MM.1S (cell line): ENCODE results near the gene FHIT.

Experiments
- DNase-seq: peaks from one replicate; pipeline ENCODE4 v3.0.0-alpha.2; 2015
- H2AFZ ChIP-seq: fragments of 300-600 bp; sonication (generic); 2 replicates; pipeline ENCODE4 v1.6.0; 2016; ENCODE audit warnings: antibody characterized with exemption, low read length
- H3F3A ChIP-seq: fragments of 300-600 bp; sonication (generic); 2 replicates; pipeline ENCODE4 v1.6.1; 2016; ENCODE audit warnings: mild to moderate bottlenecking, antibody characterized with exemption, low read length, moderate library complexity, mixed read lengths; ENCODE audit not compliant: insufficient read depth
- H3K27ac ChIP-seq: fragments of 300-600 bp; sonication (generic); 2 replicates; pipeline ENCODE4 v1.5.1; 2016; ENCODE audit warnings: mild to moderate bottlenecking, low read length
- H3K27me3 ChIP-seq: fragments of 300-600 bp; sonication (generic); replicated peaks from 2 replicates; pipeline ENCODE4 v1.6.0; 2016; ENCODE audit warnings: low read length; ENCODE audit not compliant: insufficient read depth
- H3K36me3 ChIP-seq: fragments of 300-600 bp; sonication (generic); replicated peaks from 2 replicates; pipeline ENCODE4 v1.6.1; 2016; ENCODE audit warnings: mild to moderate bottlenecking, low read length, mixed read lengths; ENCODE audit not compliant: insufficient read depth
- H3K4me1 ChIP-seq: fragments of 300-600 bp; sonication (generic); 2 replicates; pipeline ENCODE4 v1.6.1; 2016; ENCODE audit warnings: low read length, mixed read lengths
- H3K4me2 ChIP-seq: fragments of 300-600 bp; sonication (generic); 2 replicates; pipeline ENCODE4 v1.6.0; 2016; ENCODE audit warnings: low read depth, low read length
- H3K4me3 ChIP-seq: fragments of 300-600 bp; sonication (generic); 2 replicates; pipeline ENCODE4 v1.5.1; 2016; ENCODE audit warnings: low read length, mixed read lengths
- H3K79me2 ChIP-seq: fragments of 300-600 bp; sonication (generic); 2 replicates; pipeline ENCODE4 v1.6.1; 2016; ENCODE audit warnings: mixed run types, low read length, mixed read lengths
- H3K9ac ChIP-seq: fragments of 300-600 bp; sonication (generic); 2 replicates; pipeline ENCODE4 v1.6.1; 2016; ENCODE audit warnings: low read length, mixed read lengths
- H3K9me2 ChIP-seq: fragments of 300-600 bp; sonication (generic); replicated peaks from 2 replicates; pipeline ENCODE4 v1.6.1; 2016; ENCODE audit warnings: mild to moderate bottlenecking, low read length, mixed read lengths; ENCODE audit not compliant: insufficient read depth
- H3K9me3 ChIP-seq: fragments of 300-600 bp; sonication (generic); replicated peaks from 2 replicates; pipeline ENCODE4 v1.6.1; 2016; ENCODE audit warnings: mild to moderate bottlenecking, low read length, mixed read lengths; ENCODE audit not compliant: insufficient read depth
- H4K20me1 ChIP-seq: fragments of 300-600 bp; sonication (generic); 2 replicates; pipeline ENCODE4 v1.6.1; 2016; ENCODE audit warnings: mild to moderate bottlenecking, low read length, moderate library complexity, mixed read lengths; ENCODE audit not compliant: insufficient read depth
- CTCF ChIP-seq: fragments of 300-600 bp; sonication (generic); IDR thresholded peaks from 2 replicates; pipeline ENCODE4 v1.5.1; 2016; ENCODE audit warnings: antibody characterized with exemption, low read length, mixed read lengths
- EZH2 ChIP-seq: fragments of 300-600 bp; sonication (generic); optimal IDR thresholded peaks from 2 replicates; pipeline ENCODE3; 2017; ENCODE audit warnings: low read depth, mild to moderate bottlenecking, antibody characterized with exemption, low read length, mixed read lengths
- EZH2phosphoT487 ChIP-seq: fragments of 300-600 bp; sonication (generic); IDR thresholded peaks from 2 replicates; pipeline ENCODE4 v1.6.1; 2018; ENCODE audit warnings: antibody characterized with exemption, low read length

FHIT gene

DNA sequence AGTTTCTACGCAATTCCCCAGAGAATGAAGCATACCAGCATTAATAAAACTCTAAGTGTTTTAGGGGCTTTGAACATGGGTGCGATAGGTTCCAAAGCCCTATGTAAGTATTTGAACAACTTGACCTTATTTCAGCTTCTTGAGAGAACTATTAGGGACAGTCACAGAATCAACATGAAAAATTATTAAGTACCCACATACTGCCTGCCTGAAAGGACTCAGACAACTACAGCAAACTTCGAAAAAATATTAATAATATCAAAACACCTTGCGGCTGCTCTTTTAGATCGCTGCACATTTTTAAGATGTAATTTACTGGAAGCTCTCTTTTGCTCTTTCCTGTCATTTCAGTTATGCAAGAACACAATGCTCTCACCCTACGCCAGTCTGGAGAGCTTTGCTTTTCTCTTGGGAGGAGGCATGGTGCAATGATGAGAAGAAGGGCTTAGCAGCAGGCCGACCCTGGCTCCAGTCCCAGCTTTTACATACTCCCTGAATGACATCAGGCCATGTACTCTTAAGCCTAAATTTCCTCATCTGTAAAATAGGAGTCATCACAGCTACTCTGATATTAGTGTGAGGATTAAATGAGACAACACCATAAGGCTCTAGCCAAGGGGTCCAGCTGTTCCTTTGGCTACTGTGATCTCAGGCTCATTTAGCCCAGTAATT is 640.7 kb downstream of the FHIT start:
- Histone ChIP-seq H3K4me3 (no peak overlapping the region), H3K36me3 (no peaks in the 10 kb centered on the region), H3K4me2 (no peak overlapping the region), H3K9me3 (no peaks in the 10 kb centered on the region), H3K27ac (no peak overlapping the region), H3K9me2 (no peaks in the 10 kb centered on the region), H3F3A (no peaks in the 10 kb centered on the region), H3K9ac (no peak overlapping the region), H4K20me1 (no peaks in the 10 kb centered on the region), H2AFZ (no peak overlapping the region), H3K79me2 (no peaks in the 10 kb centered on the region), H3K27me3 (no peaks in the 10 kb centered on the region), H3K4me1 (no peaks in the 10 kb centered on the region)
- TF ChIP-seq EZH2phosphoT487 (no peak), CTCF (no peak), EZH2 (no peak)
- DNase-seq = no peak

DNA sequence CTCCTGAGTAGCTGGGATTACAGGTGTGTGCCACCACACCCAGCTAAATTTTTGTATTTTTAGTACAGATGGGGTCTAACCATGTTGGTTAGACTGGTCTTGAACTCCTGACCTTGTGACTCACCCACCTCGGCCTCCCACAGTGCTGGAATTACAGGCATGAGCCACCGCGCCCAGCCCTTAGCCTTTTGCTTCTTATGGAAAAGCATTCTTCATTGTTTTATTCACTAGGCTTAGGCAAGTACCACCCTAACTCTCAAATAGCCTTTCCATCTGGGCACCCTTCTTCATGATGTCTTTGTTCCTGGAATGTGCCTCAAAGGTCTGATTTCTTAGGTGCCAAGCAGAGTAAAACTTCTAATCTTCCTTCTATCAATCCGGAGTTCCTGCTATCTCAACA is 641.8 kb downstream of the FHIT start:
- Histone ChIP-seq H3K36me3 (no peaks in the 10 kb centered on the region), H3K27me3 (no peaks in the 10 kb centered on the region), H3K4me2 (no peak overlapping the region), H3K9me3 (no peaks in the 10 kb centered on the region), H3K9ac (no peak overlapping the region), H3K27ac (no peak overlapping the region), H3F3A (no peaks in the 10 kb centered on the region), H4K20me1 (no peaks in the 10 kb centered on the region), H2AFZ (no peak overlapping the region), H3K4me1 (no peaks in the 10 kb centered on the region), H3K4me3 (no peak overlapping the region), H3K9me2 (no peaks in the 10 kb centered on the region), H3K79me2 (no peaks in the 10 kb centered on the region)
- TF ChIP-seq EZH2 = no peak
- TF ChIP-seq CTCF = no peak
- no peak for TF ChIP-seq EZH2phosphoT487
- no peak for DNase-seq

DNA sequence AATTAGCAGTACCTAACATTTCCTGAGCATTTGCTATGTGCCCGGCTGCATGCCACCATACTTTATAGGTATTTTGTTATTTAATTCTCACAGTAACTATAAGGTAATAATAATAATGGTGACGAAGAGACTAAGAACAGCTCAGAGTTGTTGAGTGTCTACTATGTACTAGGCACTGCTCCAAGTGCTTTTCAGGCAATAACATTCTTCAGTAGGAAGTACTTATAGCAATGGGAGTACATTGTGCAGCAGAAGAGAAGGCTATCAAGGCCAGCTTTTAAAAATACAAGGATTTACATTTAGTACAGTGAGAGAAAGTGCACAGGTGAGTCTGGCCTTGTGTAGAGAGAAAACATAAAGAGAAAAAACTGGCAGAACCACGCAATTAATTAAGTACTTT is 647.4 kb downstream of the FHIT start:
- H4K20me1 ChIP-seq = no peaks in the 10 kb centered on the region
- H3K4me1 ChIP-seq = no peaks in the 10 kb centered on the region
- TF ChIP-seq EZH2 = no peak
- no peak for TF ChIP-seq CTCF
- no peak for TF ChIP-seq EZH2phosphoT487
- H3K9ac ChIP-seq = no peak overlapping the region
- no peaks in the 10 kb centered on the region for H3K79me2 ChIP-seq
- no peaks in the 10 kb centered on the region for H3K36me3 ChIP-seq
- no peaks in the 10 kb centered on the region for H3K27me3 ChIP-seq
- no peak overlapping the region for H3K4me3 ChIP-seq
- H3K9me2 ChIP-seq = no peaks in the 10 kb centered on the region
- no peak overlapping the region for H3K4me2 ChIP-seq
- H2AFZ ChIP-seq = no peak overlapping the region
- no peak overlapping the region for H3K27ac ChIP-seq
- H3K9me3 ChIP-seq = no peaks in the 10 kb centered on the region
- H3F3A ChIP-seq = no peaks in the 10 kb centered on the region
- DNase-seq = no peak
